Coronary artery (tissue), 2 donors: ENCODE measurements around the gene NACA2.

Experiments used
- DNase-seq: peaks from one replicate; pipeline ENCODE4 v3.0.0-alpha.2; 2017; ENCODE audit warnings: low spot score
- H3K27ac ChIP-seq, 2 donors: fragments of 200-600 bp; sonication (generic); one replicate each; pipeline ENCODE4 v1.5.1; 2016 to 2019
- H3K4me3 ChIP-seq: fragments of 200-600 bp; sonication (generic); 2 replicates; pipeline ENCODE4 v1.5.1; 2016; ENCODE audit warnings: mild to moderate bottlenecking, moderate library complexity
- CTCF ChIP-seq: fragments of 200-600 bp; sonication (generic); IDR thresholded peaks from one replicate; pipeline ENCODE4 v1.5.1; 2019; ENCODE audit warnings: antibody characterized with exemption

NACA2 gene

GRCh38 chr17:61601297-61601696 lies 10.3 kb upstream of the NACA2 start:
- no peak overlapping the region for H3K27ac ChIP-seq
- H3K4me3 ChIP-seq = no peak overlapping the region
- no peak for DNase-seq
- TF ChIP-seq CTCF = no peak

- no peak overlapping the region for H3K4me3 ChIP-seq
- no peak for TF ChIP-seq CTCF
- no peak for DNase-seq
- no peak overlapping the region for H3K27ac ChIP-seq
Measured at GRCh38 chr17:61600621-61601020, 9.6 kb upstream of the NACA2 start.

- Histone ChIP-seq H3K4me3 (no peak overlapping the region), H3K27ac (no peak overlapping the region)
- DNase-seq = no peak
- TF ChIP-seq CTCF = no peak
Measured at GRCh38 chr17:61599608-61600007, 8.6 kb upstream of the NACA2 start.

- no peak for TF ChIP-seq CTCF
- DNase-seq = no peak
- no peak overlapping the region for H3K27ac ChIP-seq
- H3K4me3 ChIP-seq = no peak overlapping the region
Measured at GRCh38 chr17:61598014-61598413, 7.0 kb upstream of the NACA2 start.

- no peak for DNase-seq
- no peak overlapping the region for H3K4me3 ChIP-seq
- no peak overlapping the region for H3K27ac ChIP-seq
- TF ChIP-seq CTCF = no peak
Measured at GRCh38 chr17:61597607-61598006, 6.6 kb upstream of the NACA2 start.

GRCh38 chr17:61595418-61596186 lies 4.6 kb upstream of the NACA2 start:
- no peak overlapping the region for H3K4me3 ChIP-seq
- DNase-seq = no peak
- H3K27ac ChIP-seq = no peak overlapping the region
- TF ChIP-seq CTCF = no peak

GRCh38 chr17:61594294-61594825 lies 3.3 kb upstream of the NACA2 start:
- no peak overlapping the region for H3K4me3 ChIP-seq
- TF ChIP-seq CTCF = no peak
- no peak for DNase-seq
- no peak overlapping the region for H3K27ac ChIP-seq
